SK-N-SH treated with all-trans-retinoic acid at 6 μM for 48 hours (cell line): ENCODE data around the gene TGM1.

Source experiments
- ATAC-seq: fragments of 200-7000 bp; cut with Tn5 transposase; 3 replicates; pipeline ENCODE4 v1.9.1; 2020; ENCODE audit warnings: mild to moderate bottlenecking, moderate library complexity
- ARNTL ChIP-seq: fragments of 450-650 bp; formaldehyde crosslinking; IDR thresholded peaks from 2 replicates; pipeline ENCODE4 v1.5.0; 2020; ENCODE audit warnings: low read depth, mild to moderate bottlenecking, moderate library complexity, borderline replicate concordance
- BACH2 ChIP-seq: fragments of 250-450 bp; sonication (Bioruptor Pico); IDR thresholded peaks from 2 replicates; pipeline ENCODE4 v1.9.0; 2021; ENCODE audit warnings: mild to moderate bottlenecking, borderline replicate concordance
- CSDC2 ChIP-seq: fragments of 250-450 bp; sonication (Bioruptor Pico); IDR thresholded peaks from 2 replicates; pipeline ENCODE4 v1.5.0; 2020; ENCODE audit warnings: mild to moderate bottlenecking, moderate library complexity
- ESRRG ChIP-seq: fragments of 250-450 bp; sonication (Bioruptor Pico); IDR thresholded peaks from 2 replicates; pipeline ENCODE4 v1.6.1; 2021; ENCODE audit warnings: mild to moderate bottlenecking
- GLIS3 ChIP-seq: fragments of 250-450 bp; sonication (Bioruptor Pico); IDR thresholded peaks from 2 replicates; pipeline ENCODE4 v1.5.0; 2020; ENCODE audit warnings: mild to moderate bottlenecking, moderate library complexity
- ISL1 ChIP-seq: fragments of 250-450 bp; sonication (Bioruptor Pico); IDR thresholded peaks from 2 replicates; pipeline ENCODE4 v2.1.2; 2022; ENCODE audit warnings: mild to moderate bottlenecking, moderate library complexity
- OSR1 ChIP-seq: fragments of 250-450 bp; sonication (Bioruptor Pico); IDR thresholded peaks from 2 replicates; pipeline ENCODE4 v1.8.0; 2022; ENCODE audit warnings: moderate library complexity, mild to moderate bottlenecking, inconsistent platforms
- POU6F1 ChIP-seq: fragments of 250-450 bp; sonication (Bioruptor Pico); IDR thresholded peaks from 2 replicates; pipeline ENCODE4 v1.8.0; 2021; ENCODE audit warnings: low read depth, mild to moderate bottlenecking, moderate library complexity, borderline replicate concordance
- PPARA ChIP-seq: fragments of 250-450 bp; sonication (Bioruptor Pico); IDR thresholded peaks from 2 replicates; pipeline ENCODE4 v1.5.0; 2020; ENCODE audit warnings: mild to moderate bottlenecking, borderline replicate concordance
- RARB ChIP-seq: fragments of 250-450 bp; sonication (Bioruptor Pico); IDR thresholded peaks from 2 replicates; pipeline ENCODE4 v1.8.0; 2021; ENCODE audit warnings: mild to moderate bottlenecking, moderate library complexity
- SNAI2 ChIP-seq: fragments of 250-450 bp; sonication (Bioruptor Pico); IDR thresholded peaks from 2 replicates; pipeline ENCODE4 v1.5.0; 2020; ENCODE audit warnings: mild to moderate bottlenecking, moderate library complexity
- TCF4 ChIP-seq: fragments of 250-450 bp; sonication (Bioruptor Pico); IDR thresholded peaks from 2 replicates; pipeline ENCODE4 v1.8.0; 2021; ENCODE audit warnings: mild to moderate bottlenecking, moderate library complexity, borderline replicate concordance
- TOX ChIP-seq: fragments of 250-450 bp; sonication (Bioruptor Pico); IDR thresholded peaks from 2 replicates; pipeline ENCODE4 v1.8.0; 2021; ENCODE audit warnings: mild to moderate bottlenecking, moderate library complexity, borderline replicate concordance
- TSHZ2 ChIP-seq: fragments of 250-450 bp; sonication (Bioruptor Pico); IDR thresholded peaks from 2 replicates; pipeline ENCODE4 v1.5.0; 2020; ENCODE audit warnings: mild to moderate bottlenecking, moderate library complexity
- ZC3H10 ChIP-seq: fragments of 250-450 bp; sonication (Bioruptor Pico); IDR thresholded peaks from 2 replicates; pipeline ENCODE4 v1.5.1; 2021; ENCODE audit warnings: mild to moderate bottlenecking, moderate library complexity
- ZFP3 ChIP-seq: fragments of 250-450 bp; sonication (Bioruptor Pico); IDR thresholded peaks from 2 replicates; pipeline ENCODE4 v1.5.0; 2020; ENCODE audit warnings: mild to moderate bottlenecking, moderate library complexity
- ZFP30 ChIP-seq: fragments of 450-650 bp; formaldehyde crosslinking; IDR thresholded peaks from 2 replicates; pipeline ENCODE4 v1.5.0; 2022; ENCODE audit warnings: mild to moderate bottlenecking, moderate library complexity
- ZNF565 ChIP-seq: fragments of 450-650 bp; formaldehyde crosslinking; conservative IDR thresholded peaks from 2 replicates; pipeline ENCODE4 v1.5.0; 2020; ENCODE audit warnings: low read depth, mild to moderate bottlenecking, moderate library complexity
- ZNF70 ChIP-seq: fragments of 450-650 bp; formaldehyde crosslinking; IDR thresholded peaks from 2 replicates; pipeline ENCODE4 v1.5.0; 2020; ENCODE audit warnings: mild to moderate bottlenecking, moderate library complexity
- ZNF8 ChIP-seq: fragments of 450-650 bp; formaldehyde crosslinking; IDR thresholded peaks from 2 replicates; pipeline ENCODE4 v1.5.0; 2020; ENCODE audit warnings: mild to moderate bottlenecking, moderate library complexity
- TF ChIP-seq, protein P1 (sequence below): fragments of 250-450 bp; sonication (Bioruptor Pico); IDR thresholded peaks from 2 replicates; pipeline ENCODE4 v1.5.1; 2021; ENCODE audit warnings: mild to moderate bottlenecking, moderate library complexity
- TF ChIP-seq, protein P2 (sequence below): fragments of 250-450 bp; sonication (Bioruptor Pico); IDR thresholded peaks from 2 replicates; pipeline ENCODE4 v1.8.0; 2020; ENCODE audit warnings: mild to moderate bottlenecking, moderate library complexity, borderline replicate concordance

TGM1 gene

GRCh38 chr14:24281636-24282035 is 18.7 kb upstream of the TGM1 start (continued):
- TF ChIP-seq GLIS3 (CRISPR knock-in tag) (no peak), CSDC2 (CRISPR knock-in tag) (no peak), ZFP30 (CRISPR knock-in tag) (no peak), TSHZ2 (CRISPR knock-in tag) (no peak), ZC3H10 (no peak), SNAI2 (CRISPR knock-in tag) (no peak), TOX (no peak)

- no peak for ATAC-seq
- no peak for TF ChIP-seq ZFP30 (CRISPR knock-in tag)
- no peak for TF ChIP-seq ZFP3 (CRISPR knock-in tag)
- TF ChIP-seq ESRRG (CRISPR knock-in tag), result no peak
- TF ChIP-seq ARNTL, result no peak
- TF ChIP-seq ZNF70 (CRISPR knock-in tag), result no peak
- TF ChIP-seq CSDC2 (CRISPR knock-in tag), result no peak
- TF ChIP-seq ZNF8 (CRISPR knock-in tag), result no peak
- no peak for TF ChIP-seq PPARA (CRISPR knock-in tag)
- no peak for TF ChIP-seq GLIS3 (CRISPR knock-in tag)
- no peak for TF ChIP-seq TSHZ2 (CRISPR knock-in tag)
- no peak for TF ChIP-seq TCF4 (CRISPR knock-in tag)
- no peak for TF ChIP-seq ZNF565 (CRISPR knock-in tag)
- TF ChIP-seq OSR1 (CRISPR knock-in tag), result no peak
- TF ChIP-seq BACH2 (CRISPR knock-in tag), result no peak
- no peak for TF ChIP-seq ISL1 (CRISPR knock-in tag)
- no peak for TF ChIP-seq ZC3H10
- TF ChIP-seq, protein P1, sequence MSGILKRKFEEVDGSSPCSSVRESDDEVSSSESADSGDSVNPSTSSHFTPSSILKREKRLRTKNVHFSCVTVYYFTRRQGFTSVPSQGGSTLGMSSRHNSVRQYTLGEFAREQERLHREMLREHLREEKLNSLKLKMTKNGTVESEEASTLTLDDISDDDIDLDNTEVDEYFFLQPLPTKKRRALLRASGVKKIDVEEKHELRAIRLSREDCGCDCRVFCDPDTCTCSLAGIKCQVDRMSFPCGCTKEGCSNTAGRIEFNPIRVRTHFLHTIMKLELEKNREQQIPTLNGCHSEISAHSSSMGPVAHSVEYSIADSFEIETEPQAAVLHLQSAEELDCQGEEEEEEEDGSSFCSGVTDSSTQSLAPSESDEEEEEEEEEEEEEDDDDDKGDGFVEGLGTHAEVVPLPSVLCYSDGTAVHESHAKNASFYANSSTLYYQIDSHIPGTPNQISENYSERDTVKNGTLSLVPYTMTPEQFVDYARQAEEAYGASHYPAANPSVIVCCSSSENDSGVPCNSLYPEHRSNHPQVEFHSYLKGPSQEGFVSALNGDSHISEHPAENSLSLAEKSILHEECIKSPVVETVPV (CRISPR knock-in tag), result no peak
- TF ChIP-seq TOX, result no peak
- TF ChIP-seq RARB (CRISPR knock-in tag), result no peak
- TF ChIP-seq, all 23 proteins: peak for 0
These were observed 18.0 kb upstream of the TGM1 start for GRCh38 chr14:24280797-24281460.

DNA sequence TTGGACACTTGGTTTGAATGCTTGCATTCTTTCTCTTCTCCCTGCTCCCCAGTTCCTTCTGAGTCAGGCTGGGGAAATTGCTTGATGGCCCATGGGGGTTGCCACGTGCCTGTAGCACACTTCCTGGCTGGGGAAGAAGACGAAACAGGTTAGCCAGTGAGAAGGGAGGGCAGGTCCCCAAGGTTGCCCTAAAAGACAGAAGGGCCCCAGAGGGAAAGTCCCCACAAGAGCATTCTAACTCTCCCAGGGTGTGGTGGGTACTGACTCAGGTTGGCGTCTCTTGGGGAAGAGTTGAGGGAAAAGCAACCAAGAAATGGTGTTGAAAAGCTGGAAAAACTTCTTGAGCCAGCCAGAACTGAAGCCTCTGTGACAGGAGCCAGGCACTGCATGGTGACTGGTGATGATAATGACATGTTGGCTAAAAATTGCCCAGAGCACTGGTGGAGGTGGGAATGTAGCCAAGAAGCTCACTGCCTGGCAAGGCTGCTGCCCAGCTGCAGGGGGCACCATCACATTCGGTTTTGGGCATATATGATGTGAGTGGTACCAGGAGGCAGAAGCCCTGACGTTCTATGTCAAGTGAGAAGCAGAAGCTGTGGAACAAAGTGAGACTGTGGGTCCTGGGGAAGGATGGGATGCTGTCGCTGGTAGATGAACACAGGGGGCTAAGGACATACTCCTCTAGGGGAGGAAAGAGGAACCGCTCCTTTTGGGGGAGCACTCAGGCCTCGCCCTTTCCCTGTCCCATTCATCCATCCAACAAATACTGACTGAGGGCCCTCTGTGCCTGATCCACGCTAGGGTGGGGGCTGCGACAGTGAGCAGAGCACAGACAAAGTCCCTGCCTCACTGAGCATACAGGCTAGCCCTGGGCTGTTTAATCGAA is 16.6 kb upstream of the TGM1 start:
- ATAC-seq, result peak; percentile 75
- TF ChIP-seq PPARA (CRISPR knock-in tag), result no peak
- TF ChIP-seq, protein P2, sequence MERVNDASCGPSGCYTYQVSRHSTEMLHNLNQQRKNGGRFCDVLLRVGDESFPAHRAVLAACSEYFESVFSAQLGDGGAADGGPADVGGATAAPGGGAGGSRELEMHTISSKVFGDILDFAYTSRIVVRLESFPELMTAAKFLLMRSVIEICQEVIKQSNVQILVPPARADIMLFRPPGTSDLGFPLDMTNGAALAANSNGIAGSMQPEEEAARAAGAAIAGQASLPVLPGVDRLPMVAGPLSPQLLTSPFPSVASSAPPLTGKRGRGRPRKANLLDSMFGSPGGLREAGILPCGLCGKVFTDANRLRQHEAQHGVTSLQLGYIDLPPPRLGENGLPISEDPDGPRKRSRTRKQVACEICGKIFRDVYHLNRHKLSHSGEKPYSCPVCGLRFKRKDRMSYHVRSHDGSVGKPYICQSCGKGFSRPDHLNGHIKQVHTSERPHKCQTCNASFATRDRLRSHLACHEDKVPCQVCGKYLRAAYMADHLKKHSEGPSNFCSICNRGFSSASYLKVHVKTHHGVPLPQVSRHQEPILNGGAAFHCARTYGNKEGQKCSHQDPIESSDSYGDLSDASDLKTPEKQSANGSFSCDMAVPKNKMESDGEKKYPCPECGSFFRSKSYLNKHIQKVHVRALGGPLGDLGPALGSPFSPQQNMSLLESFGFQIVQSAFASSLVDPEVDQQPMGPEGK, result no peak
- no peak for TF ChIP-seq TCF4 (CRISPR knock-in tag)
- no peak for TF ChIP-seq RARB (CRISPR knock-in tag)
- TF ChIP-seq ZNF70 (CRISPR knock-in tag), result no peak
- TF ChIP-seq ZC3H10, result no peak
- TF ChIP-seq ZNF565 (CRISPR knock-in tag), result no peak
- TF ChIP-seq, protein P1 (CRISPR knock-in tag), result no peak
- TF ChIP-seq SNAI2 (CRISPR knock-in tag), result no peak
- TF ChIP-seq ESRRG (CRISPR knock-in tag), result no peak
- no peak for TF ChIP-seq ISL1 (CRISPR knock-in tag)
- TF ChIP-seq POU6F1 (CRISPR knock-in tag), result no peak
- TF ChIP-seq BACH2 (CRISPR knock-in tag), result no peak
